AG04449 (cell line): ENCODE results near the gene EXOC4.

ENCODE experiments used
- CTCF ChIA-PET: fragments of 350-600 bp; formaldehyde crosslinking; extraction: SDS; loops from one replicate; lab custom pipeline; 2021; ENCODE audit warnings: antibody characterized with exemption; lab: Yijun Ruan, JAX
- POLR2A ChIA-PET: fragments of 400-600, 350-600 bp; formaldehyde crosslinking; extraction: SDS; loops from one replicate; lab custom pipeline; 2020; ENCODE audit warnings: antibody characterized with exemption, inconsistent platforms; lab: Yijun Ruan, JAX
- DNase-seq: peaks from one replicate; pipeline ENCODE4 v3.0.0-alpha.2; 2010; ENCODE audit warnings: low read depth, low spot score
- H3K4me3 ChIP-seq: 2 replicates; pipeline ENCODE4 v1.5.1; 2011; ENCODE audit warnings: low read depth, mild to moderate bottlenecking, control low read depth, low read length
- TF ChIP-seq, protein P1 (sequence below): IDR thresholded peaks from one replicate; pipeline ENCODE4 v1.5.1; 2011; ENCODE audit warnings: mild to moderate bottlenecking, moderate library complexity, low read length, control low read depth, inconsistent platforms; ENCODE audit not compliant: insufficient read depth; ENCODE audit errors: missing control alignments

EXOC4 gene

GRCh38 chr7:133650487-133651300, 397.8 kb downstream of the EXOC4 start:
- CTCF ChIA-PET: no interaction called here
- POLR2A ChIA-PET: no interaction called here
- DNase-seq: no peak

GRCh38 chr7:133652547-133652946, 399.7 kb downstream of the EXOC4 start:
- CTCF ChIA-PET: no interaction called here
- DNase-seq: no peak
- TF ChIP-seq, protein P1, sequence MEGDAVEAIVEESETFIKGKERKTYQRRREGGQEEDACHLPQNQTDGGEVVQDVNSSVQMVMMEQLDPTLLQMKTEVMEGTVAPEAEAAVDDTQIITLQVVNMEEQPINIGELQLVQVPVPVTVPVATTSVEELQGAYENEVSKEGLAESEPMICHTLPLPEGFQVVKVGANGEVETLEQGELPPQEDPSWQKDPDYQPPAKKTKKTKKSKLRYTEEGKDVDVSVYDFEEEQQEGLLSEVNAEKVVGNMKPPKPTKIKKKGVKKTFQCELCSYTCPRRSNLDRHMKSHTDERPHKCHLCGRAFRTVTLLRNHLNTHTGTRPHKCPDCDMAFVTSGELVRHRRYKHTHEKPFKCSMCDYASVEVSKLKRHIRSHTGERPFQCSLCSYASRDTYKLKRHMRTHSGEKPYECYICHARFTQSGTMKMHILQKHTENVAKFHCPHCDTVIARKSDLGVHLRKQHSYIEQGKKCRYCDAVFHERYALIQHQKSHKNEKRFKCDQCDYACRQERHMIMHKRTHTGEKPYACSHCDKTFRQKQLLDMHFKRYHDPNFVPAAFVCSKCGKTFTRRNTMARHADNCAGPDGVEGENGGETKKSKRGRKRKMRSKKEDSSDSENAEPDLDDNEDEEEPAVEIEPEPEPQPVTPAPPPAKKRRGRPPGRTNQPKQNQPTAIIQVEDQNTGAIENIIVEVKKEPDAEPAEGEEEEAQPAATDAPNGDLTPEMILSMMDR: no peak
- POLR2A ChIA-PET: no interaction called here
- H3K4me3 ChIP-seq: no peak overlapping the region

More at GRCh38 chr7:133650487-133651300, 397.8 kb downstream of the EXOC4 start:
- TF ChIP-seq, protein P1: no peak
- no peak overlapping the region for H3K4me3 ChIP-seq

DNA sequence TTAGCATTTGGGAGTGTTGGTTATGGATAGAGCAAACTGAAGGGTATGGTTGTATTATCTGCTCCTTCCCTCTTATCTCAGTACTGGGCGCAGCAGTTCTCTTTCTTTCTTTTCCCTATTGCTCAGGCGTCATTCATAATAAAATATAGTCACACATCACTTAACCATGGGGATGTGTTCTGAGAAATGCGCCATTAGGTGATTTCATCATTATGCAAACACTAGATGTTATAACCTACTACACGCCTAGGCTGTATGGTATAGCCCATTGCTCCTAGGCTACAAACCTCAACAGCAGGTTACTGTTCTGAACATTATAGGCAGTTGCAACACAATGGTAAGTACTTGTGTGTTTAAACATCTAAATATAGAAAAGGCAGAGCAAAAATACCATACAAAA, 401.7 kb downstream of the EXOC4 start:
- no peak overlapping the region for H3K4me3 ChIP-seq
- no peak for DNase-seq
- TF ChIP-seq, protein P1: no peak
- CTCF ChIA-PET: no interaction called here
- POLR2A ChIA-PET: no interaction called here

GRCh38 chr7:133662276-133662675, 409.4 kb downstream of the EXOC4 start:
- ChIA-PET CTCF (interaction anchor here (1.0 kb wide), 1 partner anchor 34 kb away, joined by 3 read pairs; no protein-coding TSS in a partner anchor), POLR2A (no interaction called here)
- no peak overlapping the region for H3K4me3 ChIP-seq
- DNase-seq: no peak
- TF ChIP-seq, protein P1: no peak

DNA sequence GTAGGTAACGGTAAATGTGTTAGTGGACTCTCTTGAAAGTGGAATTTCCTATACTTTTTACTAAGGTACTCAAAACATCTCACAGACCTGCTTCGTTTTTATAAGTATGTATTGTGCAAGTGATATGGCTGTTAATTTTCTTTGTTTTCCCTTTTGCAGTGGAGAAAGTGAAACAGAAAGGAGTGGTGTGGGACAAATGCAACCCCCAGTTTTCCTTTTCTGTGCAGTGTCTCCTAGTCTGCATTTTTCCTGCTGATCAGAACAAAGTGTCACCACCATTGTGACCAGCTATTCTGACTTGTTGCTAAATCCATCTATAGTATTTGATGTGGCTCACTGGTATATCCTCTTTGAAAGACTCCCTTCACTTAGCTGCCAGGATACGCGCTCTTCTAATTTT, 410.0 kb downstream of the EXOC4 start:
- TF ChIP-seq, protein P1: no peak
- no peak for DNase-seq
- POLR2A ChIA-PET: no interaction called here
- no peak overlapping the region for H3K4me3 ChIP-seq
- CTCF ChIA-PET: no interaction called here

GRCh38 chr7:133664528-133664927, 411.6 kb downstream of the EXOC4 start:
- TF ChIP-seq, protein P1: no peak
- H3K4me3 ChIP-seq: no peak overlapping the region
- CTCF ChIA-PET: no interaction called here
- POLR2A ChIA-PET: no interaction called here
- DNase-seq: no peak
